ENCODE measurements around the gene TUT4.
A peak's percentile ranks its signal among the peaks of the same experiment; 100 is the strongest.

TUT4 gene

GRCh38 chr1:52574594-52574993, 21.7 kb upstream of the TUT4 start:
- DNase-seq = no peak

GRCh38 chr1:52572387-52572786, 19.5 kb upstream of the TUT4 start:
- no peak for DNase-seq

GRCh38 chr1:52571783-52572182, 18.9 kb upstream of the TUT4 start:
- no peak for DNase-seq

- no peak for DNase-seq
Observed at GRCh38 chr1:52569449-52570210, 16.7 kb upstream of the TUT4 start.

- no peak for DNase-seq
Observed at GRCh38 chr1:52567943-52568342, 15.1 kb upstream of the TUT4 start.

GRCh38 chr1:52562766-52563165, 9.9 kb upstream of the TUT4 start:
- DNase-seq = no peak

GRCh38 chr1:52559875-52560274, 7.0 kb upstream of the TUT4 start:
- no peak for DNase-seq

GRCh38 chr1:52558941-52559340, 6.0 kb upstream of the TUT4 start:
- peak; percentile 65 for DNase-seq

GRCh38 chr1:52556641-52557360, 3.9 kb upstream of the TUT4 start:
- DNase-seq = no peak

GRCh38 chr1:52554756-52555155, 1.9 kb upstream of the TUT4 start:
- no peak for DNase-seq

- DNase-seq = no peak
Observed at GRCh38 chr1:52554267-52554640, 1.4 kb upstream of the TUT4 start.

GRCh38 chr1:52553362-52554266, 722 bp upstream of the TUT4 start:
- peak; percentile 79 for DNase-seq

GRCh38 chr1:52552236-52552504, 722 bp downstream of the TUT4 start:
- peak; percentile 38 for DNase-seq

- peak; percentile 22 for DNase-seq
Observed at GRCh38 chr1:52551507-52552235, 1.2 kb downstream of the TUT4 start.

GRCh38 chr1:52550447-52550846, 2.4 kb downstream of the TUT4 start:
- no peak for DNase-seq

- DNase-seq = no peak
Observed at GRCh38 chr1:52549267-52549666, 3.6 kb downstream of the TUT4 start.

GRCh38 chr1:52546852-52547251, 6.0 kb downstream of the TUT4 start:
- no peak for DNase-seq

- DNase-seq = no peak
Observed at GRCh38 chr1:52544665-52545525, 8.0 kb downstream of the TUT4 start.

- DNase-seq = no peak
Observed at GRCh38 chr1:52542085-52542688, 10.7 kb downstream of the TUT4 start.

- no peak for DNase-seq
Observed at GRCh38 chr1:52534928-52535764, 17.7 kb downstream of the TUT4 start.

GRCh38 chr1:52533713-52534112, 19.2 kb downstream of the TUT4 start:
- no peak for DNase-seq

All from DMS79 (cell line).